Neural crest cell (in vitro differentiated cells): ENCODE data around the gene FZD4. TPM values are rescaled to one million over a fixed set of nuclear protein-coding genes. Genes with fewer than 3 reads are reported as not detected.

ENCODE experiments used
- DNase-seq: peaks from one replicate; pipeline ENCODE4 v3.0.0; 2021; ENCODE audit warnings: low read depth, mixed read lengths, low spot score
- H3K27ac Mint-ChIP-seq: one replicate; pipeline ENCODE4 v1.8.0; 2021; ENCODE audit warnings: mild to moderate bottlenecking, mixed read lengths; ENCODE audit not compliant: unreplicated experiment
- H3K27me3 Mint-ChIP-seq: 2 replicates; pipeline ENCODE4 v1.8.0; 2021; ENCODE audit warnings: low read depth, mild to moderate bottlenecking, mixed read lengths
- H3K36me3 Mint-ChIP-seq: 2 replicates; pipeline ENCODE4 v1.8.0; 2021; ENCODE audit warnings: low read depth, mild to moderate bottlenecking, mixed read lengths
- H3K4me1 Mint-ChIP-seq: 2 replicates; pipeline ENCODE4 v1.8.0; 2021; ENCODE audit warnings: mixed read lengths
- H3K4me3 Mint-ChIP-seq: one replicate; pipeline ENCODE4 v1.8.0; 2021; ENCODE audit warnings: mild to moderate bottlenecking, mixed read lengths
- H3K9me3 Mint-ChIP-seq: 2 replicates; pipeline ENCODE4 v1.8.0; 2021; ENCODE audit warnings: mixed read lengths
- total RNA-seq: library from RNA; stranded (reverse); gene quantifications from 2 replicates; pipeline ENCODE4 v1.2.1, GENCODE V29; 2021
- TF ChIP-seq, protein P1 (sequence below): fragments of 200-600 bp; sonication (generic); conservative IDR thresholded peaks from 2 replicates; pipeline ENCODE4 v1.5.0; 2021; ENCODE audit warnings: antibody characterized with exemption, mild to moderate bottlenecking

The FZD4 gene
- total RNA-seq, 1 donor from 2014 or later: 4.1 TPM

DNA sequence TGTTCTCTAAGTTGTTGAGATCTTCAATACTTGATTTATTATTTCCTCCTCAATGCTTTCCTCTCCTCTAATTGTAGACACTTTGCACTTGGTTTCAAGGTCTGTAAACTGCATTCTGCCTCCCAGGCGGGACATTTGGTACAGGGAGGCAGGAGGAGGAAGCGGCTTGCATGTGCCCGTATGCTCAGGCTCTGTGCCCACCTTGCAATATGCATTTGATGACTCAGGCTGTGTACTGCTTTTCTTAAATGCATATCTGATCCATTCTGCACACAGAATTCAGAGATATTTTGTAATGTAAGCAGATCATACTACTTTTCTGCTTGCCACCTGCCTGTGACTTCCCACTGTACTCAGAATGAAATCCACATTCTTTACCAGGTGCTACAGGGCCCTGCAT is 55.0 kb downstream of the FZD4 start:
- DNase-seq: no peak
- Mint-ChIP-seq H3K4me3 (no peak overlapping the region), H3K27ac (no peak overlapping the region), H3K27me3 (no peaks in the 10 kb centered on the region), H3K36me3 (no peaks in the 10 kb centered on the region), H3K9me3 (no peaks in the 10 kb centered on the region), H3K4me1 (no peaks in the 10 kb centered on the region)
- TF ChIP-seq, protein P1, sequence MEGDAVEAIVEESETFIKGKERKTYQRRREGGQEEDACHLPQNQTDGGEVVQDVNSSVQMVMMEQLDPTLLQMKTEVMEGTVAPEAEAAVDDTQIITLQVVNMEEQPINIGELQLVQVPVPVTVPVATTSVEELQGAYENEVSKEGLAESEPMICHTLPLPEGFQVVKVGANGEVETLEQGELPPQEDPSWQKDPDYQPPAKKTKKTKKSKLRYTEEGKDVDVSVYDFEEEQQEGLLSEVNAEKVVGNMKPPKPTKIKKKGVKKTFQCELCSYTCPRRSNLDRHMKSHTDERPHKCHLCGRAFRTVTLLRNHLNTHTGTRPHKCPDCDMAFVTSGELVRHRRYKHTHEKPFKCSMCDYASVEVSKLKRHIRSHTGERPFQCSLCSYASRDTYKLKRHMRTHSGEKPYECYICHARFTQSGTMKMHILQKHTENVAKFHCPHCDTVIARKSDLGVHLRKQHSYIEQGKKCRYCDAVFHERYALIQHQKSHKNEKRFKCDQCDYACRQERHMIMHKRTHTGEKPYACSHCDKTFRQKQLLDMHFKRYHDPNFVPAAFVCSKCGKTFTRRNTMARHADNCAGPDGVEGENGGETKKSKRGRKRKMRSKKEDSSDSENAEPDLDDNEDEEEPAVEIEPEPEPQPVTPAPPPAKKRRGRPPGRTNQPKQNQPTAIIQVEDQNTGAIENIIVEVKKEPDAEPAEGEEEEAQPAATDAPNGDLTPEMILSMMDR: no peak

DNA sequence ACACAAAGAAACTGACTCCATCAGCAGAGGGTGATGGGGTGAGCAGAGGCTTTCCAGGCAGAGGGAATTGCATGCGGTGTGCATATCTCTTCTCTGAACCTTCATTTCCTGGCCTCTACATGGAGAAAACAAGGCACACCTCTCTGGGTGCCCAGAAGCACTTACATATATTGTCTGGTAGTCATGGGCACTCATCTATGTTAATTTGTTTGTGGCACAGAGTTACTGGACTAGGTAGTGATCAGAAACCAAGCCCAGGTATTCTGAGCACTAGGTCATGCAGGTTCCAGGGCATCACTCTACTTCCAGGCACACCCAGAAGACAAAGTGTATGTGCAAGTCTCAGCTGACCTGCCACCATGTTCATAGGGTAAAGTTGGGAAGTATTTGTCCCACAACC is 56.5 kb downstream of the FZD4 start:
- Mint-ChIP-seq H3K27me3 (no peaks in the 10 kb centered on the region), H3K36me3 (no peaks in the 10 kb centered on the region), H3K4me1 (no peaks in the 10 kb centered on the region), H3K27ac (no peak overlapping the region), H3K9me3 (no peaks in the 10 kb centered on the region), H3K4me3 (no peak overlapping the region)
- TF ChIP-seq, protein P1: no peak
- no peak for DNase-seq

DNA sequence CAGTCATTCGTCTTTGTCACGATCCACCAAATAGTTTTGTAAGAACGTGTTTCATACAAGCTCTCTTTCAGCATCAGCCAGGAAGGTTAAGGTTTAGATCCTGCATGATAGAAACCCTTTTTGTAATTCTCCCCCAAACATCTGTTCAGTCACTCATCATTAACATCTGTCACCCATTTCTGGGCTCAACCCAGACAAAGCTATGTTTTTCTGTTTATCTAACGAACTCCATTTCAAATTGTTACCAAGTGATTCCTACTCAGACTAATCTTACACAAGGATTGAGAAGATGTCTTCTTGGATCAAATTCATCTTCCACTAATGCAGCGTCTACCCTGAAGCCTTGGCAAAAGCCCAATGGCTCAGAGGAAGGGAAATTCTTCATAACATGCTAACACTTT is 58.8 kb downstream of the FZD4 start:
- TF ChIP-seq, protein P1: no peak
- H3K27ac Mint-ChIP-seq: no peak overlapping the region
- H3K27me3 Mint-ChIP-seq: no peaks in the 10 kb centered on the region
- H3K36me3 Mint-ChIP-seq: no peaks in the 10 kb centered on the region
- H3K4me1 Mint-ChIP-seq: no peaks in the 10 kb centered on the region
- DNase-seq: no peak
- no peak overlapping the region for H3K4me3 Mint-ChIP-seq
- no peaks in the 10 kb centered on the region for H3K9me3 Mint-ChIP-seq

Other genes starting within 250 kb of the FZD4 start
- gene PRSS23, start 154.9 kb downstream of the FZD4 start, total RNA-seq: 27.5 and 27.6 TPM in 2 replicates
- 39.5 and 42.7 TPM in 2 replicates for gene TMEM135, start 82.5 kb upstream of the FZD4 start, total RNA-seq